GM23338 (cell line): Measurements from ENCODE around the gene PEX12. TPM values are rescaled to one million over a fixed set of nuclear protein-coding genes. Genes with fewer than 3 reads are reported as not detected.

Experiments used
- ATAC-seq: fragments of 200-7000 bp; cut with Tn5 transposase; 3 replicates; pipeline ENCODE4 v1.9.1; 2020
- DNase-seq: peaks from one replicate; pipeline ENCODE4 v3.0.0-alpha.2; 2015; ENCODE audit warnings: low spot score
- H2AFZ ChIP-seq: fragments of 200-600 bp; sonication (generic); 2 replicates; pipeline ENCODE4 v1.8.0; 2016; ENCODE audit warnings: antibody characterized with exemption, mild to moderate bottlenecking, moderate library complexity
- H3F3A ChIP-seq: fragments of 200-600 bp; sonication (generic); replicated peaks from 2 replicates; pipeline ENCODE4 v1.8.0; 2017; ENCODE audit warnings: antibody characterized with exemption, mixed run types, low read depth
- H3K27ac ChIP-seq: fragments of 200-600 bp; sonication (generic); 2 replicates; pipeline ENCODE4 v1.6.1; 2016; ENCODE audit warnings: low read depth
- H3K27me3 ChIP-seq: fragments of 200-600 bp; sonication (generic); 2 replicates; pipeline ENCODE4 v1.8.0; 2016; ENCODE audit warnings: mild to moderate bottlenecking, mixed run types, moderate library complexity; ENCODE audit not compliant: insufficient read depth
- H3K36me3 ChIP-seq: fragments of 200-600 bp; sonication (generic); 2 replicates; pipeline ENCODE4 v1.8.0; 2016; ENCODE audit warnings: mild to moderate bottlenecking; ENCODE audit not compliant: insufficient read depth
- H3K4me1 ChIP-seq: fragments of 200-600 bp; sonication (generic); 2 replicates; pipeline ENCODE4 v1.8.0; 2016; ENCODE audit warnings: mild to moderate bottlenecking, moderate library complexity; ENCODE audit not compliant: insufficient read depth
- H3K4me2 ChIP-seq: fragments of 200-600 bp; sonication (generic); 2 replicates; pipeline ENCODE4 v1.7.1; 2017; ENCODE audit warnings: mixed run types
- H3K4me3 ChIP-seq: fragments of 200-600 bp; sonication (generic); 2 replicates; pipeline ENCODE4 v1.6.1; 2016; ENCODE audit warnings: mixed run types
- H3K79me2 ChIP-seq: fragments of 200-600 bp; sonication (generic); replicated peaks from 2 replicates; pipeline ENCODE4 v1.8.0; 2017; ENCODE audit warnings: mild to moderate bottlenecking; ENCODE audit not compliant: insufficient read depth
- H3K9me2 ChIP-seq: fragments of 200-600 bp; sonication (generic); 2 replicates; pipeline ENCODE4 v1.8.0; 2017; ENCODE audit not compliant: insufficient read depth
- H4K20me1 ChIP-seq: fragments of 200-600 bp; sonication (generic); replicated peaks from 2 replicates; pipeline ENCODE4 v1.8.0; 2017; ENCODE audit warnings: mild to moderate bottlenecking; ENCODE audit not compliant: insufficient read depth
- H3K27ac Mint-ChIP-seq: 2 replicates; pipeline ENCODE4 v1.8.0; 2020; ENCODE audit warnings: inconsistent platforms, mild to moderate bottlenecking, moderate library complexity, mixed read lengths
- H3K27me3 Mint-ChIP-seq: 3 replicates; pipeline ENCODE4 v1.8.0; 2022; ENCODE audit warnings: low read depth, mild to moderate bottlenecking, moderate library complexity, mixed read lengths, inconsistent platforms; ENCODE audit not compliant: insufficient read depth, poor library complexity
- H3K36me3 Mint-ChIP-seq: 3 replicates; pipeline ENCODE4 v1.8.0; 2021; ENCODE audit warnings: low read depth, mild to moderate bottlenecking, inconsistent platforms, moderate library complexity, mixed read lengths
- H3K4me1 Mint-ChIP-seq: 3 replicates; pipeline ENCODE4 v1.8.0; 2020; ENCODE audit warnings: mild to moderate bottlenecking, inconsistent platforms, mixed read lengths
- H3K4me3 Mint-ChIP-seq: 3 replicates; pipeline ENCODE4 v1.8.0; 2021; ENCODE audit warnings: moderate library complexity, mild to moderate bottlenecking, inconsistent platforms, mixed read lengths
- H3K9me3 Mint-ChIP-seq: 3 replicates; pipeline ENCODE4 v1.8.0; 2020; ENCODE audit warnings: moderate library complexity, mild to moderate bottlenecking, inconsistent platforms, mixed read lengths
- CREB1 ChIP-seq: fragments of 250-450 bp; sonication (Bioruptor Pico); IDR thresholded peaks from 2 replicates; pipeline ENCODE4 v1.5.0; 2020; ENCODE audit warnings: low read depth, mild to moderate bottlenecking, moderate library complexity
- EZH2 ChIP-seq: fragments of 200-600 bp; sonication (generic); IDR thresholded peaks from one replicate; pipeline ENCODE4 v1.8.0; 2017; ENCODE audit warnings: antibody characterized with exemption, mild to moderate bottlenecking, low read depth; ENCODE audit not compliant: unreplicated experiment
- EZH2phosphoT487 ChIP-seq: fragments of 200-600 bp; sonication (generic); IDR thresholded peaks from one replicate; pipeline ENCODE4 v1.8.1; 2018; ENCODE audit warnings: antibody characterized with exemption; ENCODE audit not compliant: unreplicated experiment
- JUNB ChIP-seq: IDR thresholded peaks from one replicate; pipeline ENCODE4 v1.6.1; 2016; ENCODE audit warnings: antibody characterized with exemption; ENCODE audit not compliant: unreplicated experiment
- NANOG ChIP-seq: IDR thresholded peaks from 2 replicates; pipeline ENCODE4 v1.6.1; 2016; ENCODE audit warnings: antibody characterized with exemption, borderline replicate concordance
- POLR2AphosphoS5 ChIP-seq: IDR thresholded peaks from 2 replicates; pipeline ENCODE4 v1.6.1; 2016; ENCODE audit warnings: antibody characterized with exemption, low read depth
- STAT1 ChIP-seq: IDR thresholded peaks from one replicate; pipeline ENCODE4 v1.6.1; 2016; ENCODE audit warnings: antibody characterized with exemption; ENCODE audit not compliant: unreplicated experiment
- polyA plus RNA-seq: library from polyadenylated mRNA; unstranded; fragments of >200 nt; fragmentation: Nextera tagmentation; extraction: Ambion mirVana; gene quantifications from 2 replicates; pipeline ENCODE4 v1.2.1, GENCODE V29; 2016
- total RNA-seq: library from RNA; depleted of rRNA; stranded (reverse); fragments of >200 nt; shearing (Covaris generic); gene quantifications from 2 replicates; pipeline ENCODE4 v1.2.3, GENCODE V29; 2014
- TF ChIP-seq, protein P1 (sequence below): IDR thresholded peaks from one replicate; pipeline ENCODE4 v1.6.1; 2018; ENCODE audit warnings: antibody characterized with exemption; ENCODE audit not compliant: unreplicated experiment
- TF ChIP-seq, protein P2 (sequence below), 2 experiments: fragments of 200-600 bp in 1 of 2; sonication (generic) in 1 of 2; conservative IDR thresholded peaks; 2 replicates each; pipeline versions ENCODE4 v1.5.1 to v1.6.1; 2016 to 2017; ENCODE audit warnings: antibody characterized with exemption in 2 of 2, low read depth in 2 of 2, mild to moderate bottlenecking in 2 of 2, moderate library complexity in 1 of 2
- TF ChIP-seq, protein P3 (sequence below): fragments of 250-450 bp; sonication (Bioruptor Pico); IDR thresholded peaks from 2 replicates; pipeline ENCODE4 v1.5.0; 2020; ENCODE audit warnings: mild to moderate bottlenecking, moderate library complexity

Gene PEX12
- total and polyA plus RNA-seq, 2 experiments from 2014 or later = 1.5 to 1.9 TPM

GRCh38 chr17:35621768-35622167, 43.4 kb upstream of the PEX12 start:
- H3K27me3 ChIP-seq = no peaks in the 10 kb centered on the region
- H3K36me3 Mint-ChIP-seq = peaks cover 15% of the 10 kb centered on the region
- no peaks in the 10 kb centered on the region for H3K9me3 Mint-ChIP-seq
- H3K79me2 ChIP-seq = 0 out of 2 replicates have a peak, but pooled peaks cover 4% of the 10 kb centered on the region
- no peak overlapping the region for H3K4me2 ChIP-seq
- H3K27me3 Mint-ChIP-seq = no peaks in the 10 kb centered on the region
- no peak for DNase-seq
- H3K4me1 Mint-ChIP-seq = no peaks in the 10 kb centered on the region
- H3K4me1 ChIP-seq = no peaks in the 10 kb centered on the region
- no peak overlapping the region for H3K4me3 Mint-ChIP-seq
- peaks cover 5% of the 10 kb centered on the region for H3K36me3 ChIP-seq
- H3K27ac ChIP-seq = no peak overlapping the region
- H3K9me2 ChIP-seq = no peaks in the 10 kb centered on the region
- H3K4me3 ChIP-seq = no peak overlapping the region
- no peak overlapping the region for H3K27ac Mint-ChIP-seq
- TF ChIP-seq EZH2phosphoT487 (no peak), JUNB (no peak), POLR2AphosphoS5 (no peak), CREB1 (no peak), NANOG (no peak), STAT1 (no peak), EZH2 (no peak)
- TF ChIP-seq, protein P1, sequence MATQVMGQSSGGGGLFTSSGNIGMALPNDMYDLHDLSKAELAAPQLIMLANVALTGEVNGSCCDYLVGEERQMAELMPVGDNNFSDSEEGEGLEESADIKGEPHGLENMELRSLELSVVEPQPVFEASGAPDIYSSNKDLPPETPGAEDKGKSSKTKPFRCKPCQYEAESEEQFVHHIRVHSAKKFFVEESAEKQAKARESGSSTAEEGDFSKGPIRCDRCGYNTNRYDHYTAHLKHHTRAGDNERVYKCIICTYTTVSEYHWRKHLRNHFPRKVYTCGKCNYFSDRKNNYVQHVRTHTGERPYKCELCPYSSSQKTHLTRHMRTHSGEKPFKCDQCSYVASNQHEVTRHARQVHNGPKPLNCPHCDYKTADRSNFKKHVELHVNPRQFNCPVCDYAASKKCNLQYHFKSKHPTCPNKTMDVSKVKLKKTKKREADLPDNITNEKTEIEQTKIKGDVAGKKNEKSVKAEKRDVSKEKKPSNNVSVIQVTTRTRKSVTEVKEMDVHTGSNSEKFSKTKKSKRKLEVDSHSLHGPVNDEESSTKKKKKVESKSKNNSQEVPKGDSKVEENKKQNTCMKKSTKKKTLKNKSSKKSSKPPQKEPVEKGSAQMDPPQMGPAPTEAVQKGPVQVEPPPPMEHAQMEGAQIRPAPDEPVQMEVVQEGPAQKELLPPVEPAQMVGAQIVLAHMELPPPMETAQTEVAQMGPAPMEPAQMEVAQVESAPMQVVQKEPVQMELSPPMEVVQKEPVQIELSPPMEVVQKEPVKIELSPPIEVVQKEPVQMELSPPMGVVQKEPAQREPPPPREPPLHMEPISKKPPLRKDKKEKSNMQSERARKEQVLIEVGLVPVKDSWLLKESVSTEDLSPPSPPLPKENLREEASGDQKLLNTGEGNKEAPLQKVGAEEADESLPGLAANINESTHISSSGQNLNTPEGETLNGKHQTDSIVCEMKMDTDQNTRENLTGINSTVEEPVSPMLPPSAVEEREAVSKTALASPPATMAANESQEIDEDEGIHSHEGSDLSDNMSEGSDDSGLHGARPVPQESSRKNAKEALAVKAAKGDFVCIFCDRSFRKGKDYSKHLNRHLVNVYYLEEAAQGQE = no peak
- TF ChIP-seq, protein P2, sequence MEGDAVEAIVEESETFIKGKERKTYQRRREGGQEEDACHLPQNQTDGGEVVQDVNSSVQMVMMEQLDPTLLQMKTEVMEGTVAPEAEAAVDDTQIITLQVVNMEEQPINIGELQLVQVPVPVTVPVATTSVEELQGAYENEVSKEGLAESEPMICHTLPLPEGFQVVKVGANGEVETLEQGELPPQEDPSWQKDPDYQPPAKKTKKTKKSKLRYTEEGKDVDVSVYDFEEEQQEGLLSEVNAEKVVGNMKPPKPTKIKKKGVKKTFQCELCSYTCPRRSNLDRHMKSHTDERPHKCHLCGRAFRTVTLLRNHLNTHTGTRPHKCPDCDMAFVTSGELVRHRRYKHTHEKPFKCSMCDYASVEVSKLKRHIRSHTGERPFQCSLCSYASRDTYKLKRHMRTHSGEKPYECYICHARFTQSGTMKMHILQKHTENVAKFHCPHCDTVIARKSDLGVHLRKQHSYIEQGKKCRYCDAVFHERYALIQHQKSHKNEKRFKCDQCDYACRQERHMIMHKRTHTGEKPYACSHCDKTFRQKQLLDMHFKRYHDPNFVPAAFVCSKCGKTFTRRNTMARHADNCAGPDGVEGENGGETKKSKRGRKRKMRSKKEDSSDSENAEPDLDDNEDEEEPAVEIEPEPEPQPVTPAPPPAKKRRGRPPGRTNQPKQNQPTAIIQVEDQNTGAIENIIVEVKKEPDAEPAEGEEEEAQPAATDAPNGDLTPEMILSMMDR (conservative IDR thresholded peaks at IDR 0.05; ENCODE audit: low read depth in 2 of 2) = no peak
- TF ChIP-seq, protein P3, sequence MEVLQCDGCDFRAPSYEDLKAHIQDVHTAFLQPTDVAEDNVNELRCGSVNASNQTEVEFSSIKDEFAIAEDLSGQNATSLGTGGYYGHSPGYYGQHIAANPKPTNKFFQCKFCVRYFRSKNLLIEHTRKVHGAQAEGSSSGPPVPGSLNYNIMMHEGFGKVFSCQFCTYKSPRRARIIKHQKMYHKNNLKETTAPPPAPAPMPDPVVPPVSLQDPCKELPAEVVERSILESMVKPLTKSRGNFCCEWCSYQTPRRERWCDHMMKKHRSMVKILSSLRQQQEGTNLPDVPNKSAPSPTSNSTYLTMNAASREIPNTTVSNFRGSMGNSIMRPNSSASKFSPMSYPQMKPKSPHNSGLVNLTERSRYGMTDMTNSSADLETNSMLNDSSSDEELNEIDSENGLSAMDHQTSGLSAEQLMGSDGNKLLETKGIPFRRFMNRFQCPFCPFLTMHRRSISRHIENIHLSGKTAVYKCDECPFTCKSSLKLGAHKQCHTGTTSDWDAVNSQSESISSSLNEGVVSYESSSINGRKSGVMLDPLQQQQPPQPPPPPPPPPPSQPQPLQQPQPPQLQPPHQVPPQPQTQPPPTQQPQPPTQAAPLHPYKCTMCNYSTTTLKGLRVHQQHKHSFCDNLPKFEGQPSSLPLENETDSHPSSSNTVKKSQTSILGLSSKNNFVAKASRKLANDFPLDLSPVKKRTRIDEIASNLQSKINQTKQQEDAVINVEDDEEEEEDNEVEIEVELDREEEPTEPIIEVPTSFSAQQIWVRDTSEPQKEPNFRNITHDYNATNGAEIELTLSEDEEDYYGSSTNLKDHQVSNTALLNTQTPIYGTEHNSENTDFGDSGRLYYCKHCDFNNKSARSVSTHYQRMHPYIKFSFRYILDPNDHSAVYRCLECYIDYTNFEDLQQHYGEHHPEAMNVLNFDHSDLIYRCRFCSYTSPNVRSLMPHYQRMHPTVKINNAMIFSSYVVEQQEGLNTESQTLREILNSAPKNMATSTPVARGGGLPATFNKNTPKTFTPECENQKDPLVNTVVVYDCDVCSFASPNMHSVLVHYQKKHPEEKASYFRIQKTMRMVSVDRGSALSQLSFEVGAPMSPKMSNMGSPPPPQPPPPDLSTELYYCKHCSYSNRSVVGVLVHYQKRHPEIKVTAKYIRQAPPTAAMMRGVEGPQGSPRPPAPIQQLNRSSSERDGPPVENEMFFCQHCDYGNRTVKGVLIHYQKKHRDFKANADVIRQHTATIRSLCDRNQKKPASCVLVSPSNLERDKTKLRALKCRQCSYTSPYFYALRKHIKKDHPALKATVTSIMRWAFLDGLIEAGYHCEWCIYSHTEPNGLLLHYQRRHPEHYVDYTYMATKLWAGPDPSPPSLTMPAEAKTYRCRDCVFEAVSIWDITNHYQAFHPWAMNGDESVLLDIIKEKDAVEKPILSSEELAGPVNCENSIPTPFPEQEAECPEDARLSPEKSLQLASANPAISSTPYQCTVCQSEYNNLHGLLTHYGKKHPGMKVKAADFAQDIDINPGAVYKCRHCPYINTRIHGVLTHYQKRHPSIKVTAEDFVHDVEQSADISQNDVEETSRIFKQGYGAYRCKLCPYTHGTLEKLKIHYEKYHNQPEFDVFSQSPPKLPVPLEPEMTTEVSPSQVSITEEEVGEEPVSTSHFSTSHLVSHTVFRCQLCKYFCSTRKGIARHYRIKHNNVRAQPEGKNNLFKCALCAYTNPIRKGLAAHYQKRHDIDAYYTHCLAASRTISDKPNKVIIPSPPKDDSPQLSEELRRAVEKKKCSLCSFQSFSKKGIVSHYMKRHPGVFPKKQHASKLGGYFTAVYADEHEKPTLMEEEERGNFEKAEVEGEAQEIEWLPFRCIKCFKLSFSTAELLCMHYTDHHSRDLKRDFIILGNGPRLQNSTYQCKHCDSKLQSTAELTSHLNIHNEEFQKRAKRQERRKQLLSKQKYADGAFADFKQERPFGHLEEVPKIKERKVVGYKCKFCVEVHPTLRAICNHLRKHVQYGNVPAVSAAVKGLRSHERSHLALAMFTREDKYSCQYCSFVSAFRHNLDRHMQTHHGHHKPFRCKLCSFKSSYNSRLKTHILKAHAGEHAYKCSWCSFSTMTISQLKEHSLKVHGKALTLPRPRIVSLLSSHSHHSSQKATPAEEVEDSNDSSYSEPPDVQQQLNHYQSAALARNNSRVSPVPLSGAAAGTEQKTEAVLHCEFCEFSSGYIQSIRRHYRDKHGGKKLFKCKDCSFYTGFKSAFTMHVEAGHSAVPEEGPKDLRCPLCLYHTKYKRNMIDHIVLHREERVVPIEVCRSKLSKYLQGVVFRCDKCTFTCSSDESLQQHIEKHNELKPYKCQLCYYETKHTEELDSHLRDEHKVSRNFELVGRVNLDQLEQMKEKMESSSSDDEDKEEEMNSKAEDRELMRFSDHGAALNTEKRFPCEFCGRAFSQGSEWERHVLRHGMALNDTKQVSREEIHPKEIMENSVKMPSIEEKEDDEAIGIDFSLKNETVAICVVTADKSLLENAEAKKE (CRISPR knock-in tag) = no peak
- no peaks in the 10 kb centered on the region for H3F3A ChIP-seq
- H4K20me1 ChIP-seq = peaks cover 5% of the 10 kb centered on the region; the same call in 1 of the 2 replicates
- no peak overlapping the region for H2AFZ ChIP-seq
- no peak for ATAC-seq
